Subcutaneous abdominal adipose tissue (tissue), 5 donors: Measurements from ENCODE around the gene GMEB2.

Experiments
- H3K27ac ChIP-seq: one replicate; pipeline ENCODE4 v1.7.0; 2013; ENCODE audit warnings: low read depth, mild to moderate bottlenecking, inconsistent platforms, low read length, moderate library complexity
- H3K27me3 ChIP-seq, 5 donors: one replicate each; pipeline ENCODE4 v1.7.0; 2013; ENCODE audit warnings: low read length in 5 of 5, inconsistent platforms in 1 of 5; ENCODE audit not compliant: control insufficient read depth in 5 of 5, insufficient read depth in 4 of 5
- H3K36me3 ChIP-seq, 5 donors: one replicate each; pipeline ENCODE4 v1.7.0; 2013; ENCODE audit warnings: low read length in 5 of 5; ENCODE audit not compliant: control insufficient read depth in 5 of 5, insufficient read depth in 5 of 5
- H3K4me1 ChIP-seq, 5 donors: one replicate each; pipeline ENCODE4 v1.7.0; 2013; ENCODE audit warnings: low read length in 5 of 5, mild to moderate bottlenecking in 3 of 5, moderate library complexity in 1 of 5; ENCODE audit not compliant: control insufficient read depth in 5 of 5, insufficient read depth in 5 of 5
- H3K4me3 ChIP-seq, 5 donors: one replicate each; pipeline ENCODE4 v1.7.0; 2013; ENCODE audit warnings: low read length in 5 of 5, low read depth in 1 of 5
- H3K9ac ChIP-seq, 5 donors: one replicate each; pipeline ENCODE4 v1.7.0; 2013; ENCODE audit warnings: low read length in 5 of 5, mild to moderate bottlenecking in 4 of 5, moderate library complexity in 3 of 5
- H3K9me3 ChIP-seq, 5 donors: one replicate each; pipeline ENCODE4 v1.7.0; 2013; ENCODE audit warnings: low read length in 5 of 5; ENCODE audit not compliant: control insufficient read depth in 5 of 5
- donor health status: healthy.
- donor health status: healthy.
- donor health status: healthy.
- donor health status: healthy.
- donor health status: healthy.

Gene GMEB2

DNA sequence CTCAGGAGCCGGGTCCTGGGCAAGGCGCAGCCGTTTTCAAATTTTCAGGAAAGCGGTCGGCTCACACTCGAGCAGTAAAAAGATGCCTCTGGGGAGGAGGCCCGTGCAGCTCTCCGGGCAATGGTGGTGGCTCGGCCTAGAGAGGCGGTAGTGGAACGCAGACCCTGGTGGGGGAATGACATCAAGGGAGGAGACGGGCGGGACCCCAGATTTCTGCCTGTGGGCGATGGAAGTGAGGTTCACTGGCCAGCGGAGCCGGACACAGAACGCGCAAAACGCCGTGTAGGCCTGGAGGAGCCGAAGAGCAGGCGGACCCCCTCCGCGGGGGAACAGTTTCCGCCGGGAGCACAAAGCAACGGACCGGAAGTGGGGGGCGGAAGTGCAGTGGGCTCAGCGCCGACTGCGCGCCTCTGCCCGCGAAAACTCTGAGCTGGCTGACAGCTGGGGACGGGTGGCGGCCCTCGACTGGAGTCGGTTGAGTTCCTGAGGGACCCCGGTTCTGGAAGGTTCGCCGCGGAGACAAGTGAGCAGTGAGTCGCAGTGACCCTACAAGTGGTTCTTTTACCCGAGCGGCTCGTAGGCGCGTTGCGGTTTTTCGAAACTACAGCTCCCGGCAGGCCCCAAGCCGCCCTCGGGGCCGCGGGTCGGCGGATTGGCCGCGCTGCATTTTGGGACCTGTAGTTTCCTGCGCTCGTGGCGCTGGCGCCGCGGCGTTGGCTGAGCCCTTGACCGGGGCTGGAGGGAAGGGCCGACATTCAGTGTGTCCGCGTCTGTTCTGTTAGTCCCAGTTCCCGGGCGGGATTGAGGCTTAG lies 31.2 kb upstream of the GMEB2 start, which contains the start of gene RTEL1:
Gene RTEL1, plus strand, starts transcription at position 376 of the 812 bp plus-strand sequence. CDS start 1,091 bp downstream, outside the sequence.
- Histone ChIP-seq H3K4me3 (peak within 1 kb of the TSS; percentile 78 to 86 (median 82)), H3K36me3 (peaks cover 0 to 28% (median 26%) of the 10 kb centered on the region in 5 donors), H3K27me3 (peaks cover 0 to 9% (median 0%) of the 10 kb centered on the region in 5 donors), H3K9me3 (no peaks in the 10 kb centered on the region), H3K9ac (peak within 1 kb of the TSS; percentile 3 to 91 (median 90)), H3K27ac (peak within 1 kb of the TSS; percentile 92), H3K4me1 (peaks cover 6 to 33% (median 31%) of the 10 kb centered on the region in 5 donors)

GRCh38 chr20:63657260-63657936 lies 30.5 kb upstream of the GMEB2 start:
- Histone ChIP-seq H3K4me1 (peaks cover 6 to 40% (median 34%) of the 10 kb centered on the region in 5 donors), H3K27ac (peak overlapping the region; percentile 92), H3K9me3 (no peaks in the 10 kb centered on the region), H3K27me3 (peaks cover 0 to 12% (median 2%) of the 10 kb centered on the region in 5 donors), H3K36me3 (peaks cover 0 to 21% (median 18%) of the 10 kb centered on the region in 5 donors), H3K4me3 (peak overlapping the region in 4 of 5 donors; percentile 78 to 86 (median 82)), H3K9ac (peak overlapping the region in 4 of 5 donors; percentile 85 to 91 (median 90))

DNA sequence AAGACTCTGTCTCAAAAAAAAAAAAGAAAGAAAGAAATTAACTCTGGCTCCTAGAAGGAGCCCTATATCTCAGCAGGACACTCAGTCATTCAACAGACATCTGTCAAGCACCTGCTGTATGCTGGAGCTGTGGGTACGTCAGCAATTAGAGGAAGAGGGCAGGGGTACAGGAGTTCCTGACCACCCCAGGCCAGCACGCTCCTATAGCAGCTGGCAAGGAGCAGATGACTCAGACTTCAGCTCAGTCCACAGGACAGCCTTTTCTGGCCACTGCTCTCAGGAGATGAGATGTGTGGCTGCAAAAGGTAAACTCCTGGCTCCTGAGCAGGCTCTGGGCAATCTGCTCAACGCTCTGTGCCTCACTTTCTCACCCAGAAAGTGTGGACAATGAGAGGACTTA lies 29.6 kb upstream of the GMEB2 start:
- peaks cover 6 to 50% (median 41%) of the 10 kb centered on the region in 5 donors for H3K4me1 ChIP-seq
- no peaks in the 10 kb centered on the region for H3K9me3 ChIP-seq
- H3K36me3 ChIP-seq: peaks cover 0 to 12% (median 9%) of the 10 kb centered on the region in 5 donors
- no peak overlapping the region for H3K4me3 ChIP-seq
- H3K27me3 ChIP-seq: peaks cover 8 to 15% (median 11%) of the 10 kb centered on the region in 5 donors
- no peak overlapping the region for H3K9ac ChIP-seq
- H3K27ac ChIP-seq: no peak overlapping the region

GRCh38 chr20:63655249-63655648 lies 28.3 kb upstream of the GMEB2 start:
- Histone ChIP-seq H3K27ac (no peak overlapping the region), H3K4me1 (peaks cover 6 to 50% (median 41%) of the 10 kb centered on the region in 5 donors), H3K27me3 (peaks cover 10 to 19% (median 16%) of the 10 kb centered on the region in 5 donors), H3K36me3 (peaks cover 0 to under 1% (median 0%) of the 10 kb centered on the region in 5 donors), H3K9me3 (no peaks in the 10 kb centered on the region), H3K9ac (no peak overlapping the region), H3K4me3 (no peak overlapping the region)

- H3K9ac ChIP-seq: no peak overlapping the region
- no peak overlapping the region for H3K27ac ChIP-seq
- H3K27me3 ChIP-seq: peaks cover 10 to 19% (median 16%) of the 10 kb centered on the region in 5 donors
- peaks cover 3 to 43% (median 35%) of the 10 kb centered on the region in 5 donors for H3K4me1 ChIP-seq
- H3K9me3 ChIP-seq: no peaks in the 10 kb centered on the region
- peak overlapping the region in 2 of 5 donors; percentile 9 to 43 for H3K4me3 ChIP-seq
- no peaks in the 10 kb centered on the region for H3K36me3 ChIP-seq
Measured at GRCh38 chr20:63653974-63654668, 27.2 kb upstream of the GMEB2 start.

DNA sequence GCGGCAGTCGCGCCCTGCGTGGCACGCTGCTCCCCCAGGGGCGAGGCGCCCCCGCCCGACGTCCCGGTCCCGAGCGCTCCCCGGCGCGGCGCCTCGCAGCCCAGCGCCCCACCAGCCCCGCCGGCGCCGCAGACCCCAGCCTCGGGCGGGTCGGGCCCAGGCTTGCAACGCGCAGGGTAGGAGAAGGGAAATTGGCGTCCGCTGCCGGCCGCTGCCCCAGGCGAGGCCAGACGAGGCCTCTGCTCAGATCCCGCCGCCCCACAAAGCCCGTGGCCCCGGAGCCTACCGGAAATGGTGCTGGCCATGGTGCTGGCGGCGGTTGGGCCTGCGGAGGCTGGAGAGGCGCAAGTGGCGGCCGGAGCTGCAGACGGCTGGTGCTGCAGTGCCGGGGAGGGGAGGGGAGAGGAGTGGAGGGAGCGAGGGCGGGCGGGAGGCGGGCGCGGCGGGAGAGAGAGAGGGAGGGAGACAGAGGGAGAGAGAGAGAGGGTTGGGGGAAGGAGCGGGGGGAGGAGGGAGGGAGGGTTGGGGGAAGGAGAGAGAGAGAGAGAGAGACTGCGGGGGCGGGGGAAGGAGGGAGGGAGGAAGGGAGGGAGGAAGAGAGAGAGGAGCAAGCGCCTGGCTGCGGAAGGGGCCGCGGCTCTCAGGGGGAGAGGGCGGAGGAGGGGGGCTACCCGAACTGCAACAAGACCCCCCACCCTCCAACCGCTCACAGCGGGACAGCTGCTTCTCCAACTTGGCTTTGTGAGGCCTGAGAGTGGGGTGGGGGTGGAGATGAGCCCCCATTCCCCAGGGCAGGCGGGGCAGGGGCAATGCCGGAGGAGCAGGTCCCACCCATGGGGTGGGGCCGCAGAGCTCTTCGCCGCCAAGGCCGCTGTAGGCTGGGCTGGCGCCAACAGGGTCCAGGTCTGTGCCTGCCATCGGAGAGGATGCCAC lies 26.4 kb upstream of the GMEB2 start, which contains the start of gene STMN3:
Gene STMN3, minus strand, starts transcription at position 384 of the 933 bp plus-strand sequence. Its CDS starts 79 bp downstream, at position 305.
- Histone ChIP-seq H3K4me3 (peak within 1 kb of the TSS in 4 of 5 donors; percentile 47 to 60 (median 54)), H3K27ac (no peak within 1 kb of the TSS), H3K36me3 (no peaks in the 10 kb centered on the region), H3K27me3 (peaks cover 10 to 19% (median 16%) of the 10 kb centered on the region in 5 donors), H3K9ac (peak within 1 kb of the TSS in 1 of 5 donors; percentile 35), H3K9me3 (no peaks in the 10 kb centered on the region), H3K4me1 (peaks cover 0 to 37% (median 28%) of the 10 kb centered on the region in 5 donors)

GRCh38 chr20:63652192-63652980 lies 25.5 kb upstream of the GMEB2 start:
- H3K9me3 ChIP-seq: no peaks in the 10 kb centered on the region
- no peak overlapping the region for H3K9ac ChIP-seq
- peaks cover 0 to 30% (median 22%) of the 10 kb centered on the region in 5 donors for H3K4me1 ChIP-seq
- peaks cover 10 to 19% (median 16%) of the 10 kb centered on the region in 5 donors for H3K27me3 ChIP-seq
- peak overlapping the region in 4 of 5 donors; percentile 47 to 60 (median 54) for H3K4me3 ChIP-seq
- no peak overlapping the region for H3K27ac ChIP-seq
- no peaks in the 10 kb centered on the region for H3K36me3 ChIP-seq

- H3K4me3 ChIP-seq: peak overlapping the region in 3 of 5 donors; percentile 47 to 60 (median 54)
- H3K27ac ChIP-seq: no peak overlapping the region
- peaks cover 10 to 19% (median 16%) of the 10 kb centered on the region in 5 donors for H3K27me3 ChIP-seq
- H3K36me3 ChIP-seq: no peaks in the 10 kb centered on the region
- peaks cover 0 to 26% (median 17%) of the 10 kb centered on the region in 5 donors for H3K4me1 ChIP-seq
- H3K9ac ChIP-seq: no peak overlapping the region
- no peaks in the 10 kb centered on the region for H3K9me3 ChIP-seq
Measured at GRCh38 chr20:63651942-63652191, 25.0 kb upstream of the GMEB2 start.
